Keratinocyte (primary cell): ENCODE data around the gene GLDN.

ENCODE experiments used
- CTCF ChIP-seq, 3 experiments: IDR thresholded peaks in 1 of 3; conservative IDR thresholded peaks in 1 of 3; optimal IDR thresholded peaks in 1 of 3; 2 replicates in 2 of 3; 3 replicates in 1 of 3; pipeline versions ENCODE3 to v1.5.1; 2011; ENCODE audit warnings: low read length in 3 of 3, mild to moderate bottlenecking in 3 of 3, moderate library complexity in 2 of 3, control low read depth in 1 of 3, inconsistent platforms in 1 of 3; ENCODE audit not compliant: insufficient read depth in 2 of 3; ENCODE audit errors: extremely low read depth in 1 of 3
- EZH2 ChIP-seq: IDR thresholded peaks from one replicate; pipeline ENCODE4 v1.6.1; 2012; ENCODE audit warnings: inconsistent platforms, mild to moderate bottlenecking, low read length, moderate library complexity

- TF ChIP-seq CTCF (optimal IDR thresholded peaks at IDR 0.05 in 1 of 3, IDR thresholded peaks at IDR 0.05 in 1 of 3, conservative IDR thresholded peaks at IDR 0.05 in 1 of 3; ENCODE audit: extremely low read depth in 1 of 3, insufficient read depth in 2 of 3, low read length in 3 of 3): no peak
- no peak for TF ChIP-seq EZH2
Observed at GRCh38 chr15:51335087-51335486, 6.4 kb upstream of the GLDN start.
